HG02852 (cell line): ENCODE measurements around the gene CYP46A1.

ENCODE experiments used
- ATAC-seq: cut with Tn5 transposase; IDR thresholded peaks from one replicate; pipeline ENCODE4 v1.9.1; 2021; ENCODE audit warnings: mild to moderate bottlenecking, moderate library complexity; ENCODE audit not compliant: unreplicated experiment

CYP46A1 gene

GRCh38 chr14:99686557-99687283 is 2.6 kb downstream of the CYP46A1 start:
- ATAC-seq: no peak

- ATAC-seq: no peak
Measured at GRCh38 chr14:99687284-99688209, 3.4 kb downstream of the CYP46A1 start.

GRCh38 chr14:99688210-99688581 is 4.1 kb downstream of the CYP46A1 start:
- ATAC-seq: no peak

- ATAC-seq: no peak
Measured at GRCh38 chr14:99688629-99689028, 4.5 kb downstream of the CYP46A1 start.

GRCh38 chr14:99689266-99690236 is 5.5 kb downstream of the CYP46A1 start:
- ATAC-seq: no peak

- ATAC-seq: no peak
Measured at GRCh38 chr14:99690636-99691035, 6.5 kb downstream of the CYP46A1 start.

- no peak for ATAC-seq
Measured at GRCh38 chr14:99691111-99691885, 7.2 kb downstream of the CYP46A1 start.

GRCh38 chr14:99693918-99694317 is 9.8 kb downstream of the CYP46A1 start:
- ATAC-seq: no peak

- no peak for ATAC-seq
Measured at GRCh38 chr14:99696929-99697328, 12.8 kb downstream of the CYP46A1 start.

GRCh38 chr14:99698236-99698635 is 14.1 kb downstream of the CYP46A1 start:
- no peak for ATAC-seq

GRCh38 chr14:99698642-99699041 is 14.5 kb downstream of the CYP46A1 start:
- ATAC-seq: no peak

- ATAC-seq: no peak
Measured at GRCh38 chr14:99699085-99699760, 15.1 kb downstream of the CYP46A1 start.

- no peak for ATAC-seq
Measured at GRCh38 chr14:99699861-99700260, 15.8 kb downstream of the CYP46A1 start.

- no peak for ATAC-seq
Measured at GRCh38 chr14:99700379-99700778, 16.3 kb downstream of the CYP46A1 start.

- ATAC-seq: no peak
Measured at GRCh38 chr14:99701260-99701659, 17.2 kb downstream of the CYP46A1 start.

- no peak for ATAC-seq
Measured at GRCh38 chr14:99702115-99702514, 18.0 kb downstream of the CYP46A1 start.

- ATAC-seq: no peak
Measured at GRCh38 chr14:99703381-99703780, 19.3 kb downstream of the CYP46A1 start.

- ATAC-seq: no peak
Measured at GRCh38 chr14:99704037-99704436, 19.9 kb downstream of the CYP46A1 start.

GRCh38 chr14:99706107-99706900 is 22.2 kb downstream of the CYP46A1 start:
- no peak for ATAC-seq
